Neural progenitor cell (in vitro differentiated cells): ENCODE results near the gene ADORA2A. TPM values are rescaled to one million over a fixed set of nuclear protein-coding genes. Genes with fewer than 3 reads are reported as not detected.
A peak's percentile ranks its signal among the peaks of the same experiment; 100 is the strongest.

ENCODE experiments used
- DNase-seq: peaks from one replicate; pipeline ENCODE4 v3.0.0-alpha.2; 2016; ENCODE audit warnings: low spot score
- H2AFZ ChIP-seq: fragments of 200-600 bp; sonication (generic); replicated peaks from 2 replicates; pipeline ENCODE4 v1.6.1; 2016; ENCODE audit warnings: antibody characterized with exemption
- H3F3A ChIP-seq: fragments of 200-600 bp; sonication (generic); 2 replicates; pipeline ENCODE4 v1.6.1; 2016; ENCODE audit warnings: antibody characterized with exemption, low read depth
- H3K27ac ChIP-seq: fragments of 200-600 bp; sonication (generic); 2 replicates; pipeline ENCODE4 v1.5.1; 2016; ENCODE audit warnings: mild to moderate bottlenecking
- H3K27me3 ChIP-seq: fragments of 200-600 bp; sonication (generic); 2 replicates; pipeline ENCODE4 v1.6.1; 2016; ENCODE audit warnings: mild to moderate bottlenecking, moderate library complexity
- H3K36me3 ChIP-seq: fragments of 200-600 bp; sonication (generic); 2 replicates; pipeline ENCODE4 v1.5.1; 2016
- H3K4me1 ChIP-seq: fragments of 200-600 bp; sonication (generic); 2 replicates; pipeline ENCODE4 v1.6.1; 2016; ENCODE audit warnings: mixed run types
- H3K4me2 ChIP-seq: fragments of 200-600 bp; sonication (generic); 2 replicates; pipeline ENCODE4 v1.6.1; 2016
- H3K4me3 ChIP-seq: fragments of 200-600 bp; sonication (generic); 2 replicates; pipeline ENCODE4 v1.5.1; 2016
- H3K79me2 ChIP-seq: fragments of 200-600 bp; sonication (generic); 2 replicates; pipeline ENCODE4 v1.6.1; 2016; ENCODE audit warnings: low read depth
- H3K9ac ChIP-seq: fragments of 200-600 bp; sonication (generic); 2 replicates; pipeline ENCODE4 v1.6.1; 2016
- H3K9me3 ChIP-seq: fragments of 200-600 bp; sonication (generic); 2 replicates; pipeline ENCODE4 v1.5.1; 2016; ENCODE audit warnings: low read depth
- H4K20me1 ChIP-seq: fragments of 200-600 bp; sonication (generic); 2 replicates; pipeline ENCODE4 v1.6.1; 2016; ENCODE audit warnings: low read depth
- H3K27ac Mint-ChIP-seq: 3 replicates; pipeline ENCODE4 v1.8.0; 2021; ENCODE audit warnings: mixed read lengths
- H3K27me3 Mint-ChIP-seq: 2 replicates; pipeline ENCODE4 v1.8.0; 2022; ENCODE audit warnings: low read depth, mild to moderate bottlenecking, inconsistent platforms, moderate library complexity, mixed read lengths; ENCODE audit not compliant: insufficient read depth
- H3K36me3 Mint-ChIP-seq: 3 replicates; pipeline ENCODE4 v1.8.0; 2021; ENCODE audit warnings: mixed read lengths
- H3K4me1 Mint-ChIP-seq: 3 replicates; pipeline ENCODE4 v1.8.0; 2021; ENCODE audit warnings: mixed read lengths
- H3K4me3 Mint-ChIP-seq: 3 replicates; pipeline ENCODE4 v1.8.0; 2021; ENCODE audit warnings: mild to moderate bottlenecking, moderate library complexity, mixed read lengths
- H3K9me3 Mint-ChIP-seq: 3 replicates; pipeline ENCODE4 v1.8.0; 2020; ENCODE audit warnings: mixed read lengths
- EZH2 ChIP-seq: fragments of 200-600 bp; sonication (generic); IDR thresholded peaks from 2 replicates; pipeline ENCODE4 v1.6.1; 2017; ENCODE audit warnings: antibody characterized with exemption, mild to moderate bottlenecking, moderate library complexity
- EZH2phosphoT487 ChIP-seq: fragments of 200-600 bp; sonication (generic); IDR thresholded peaks from 2 replicates; pipeline ENCODE4 v1.6.1; 2017; ENCODE audit warnings: antibody characterized with exemption
- total RNA-seq: library from RNA; depleted of rRNA; stranded (reverse); fragments of >200 nt; gene quantifications from 2 replicates; pipeline ENCODE4 v1.2.3, GENCODE V29; 2015; ENCODE audit warnings: low replicate concordance
- TF ChIP-seq, protein P1 (sequence below): fragments of 200-600 bp; sonication (generic); IDR thresholded peaks from 2 replicates; pipeline ENCODE4 v1.5.1; 2017; ENCODE audit warnings: antibody characterized with exemption, mild to moderate bottlenecking

Gene ADORA2A
- total RNA-seq, 1 donor from 2014 or later, result 0.51 TPM

DNA sequence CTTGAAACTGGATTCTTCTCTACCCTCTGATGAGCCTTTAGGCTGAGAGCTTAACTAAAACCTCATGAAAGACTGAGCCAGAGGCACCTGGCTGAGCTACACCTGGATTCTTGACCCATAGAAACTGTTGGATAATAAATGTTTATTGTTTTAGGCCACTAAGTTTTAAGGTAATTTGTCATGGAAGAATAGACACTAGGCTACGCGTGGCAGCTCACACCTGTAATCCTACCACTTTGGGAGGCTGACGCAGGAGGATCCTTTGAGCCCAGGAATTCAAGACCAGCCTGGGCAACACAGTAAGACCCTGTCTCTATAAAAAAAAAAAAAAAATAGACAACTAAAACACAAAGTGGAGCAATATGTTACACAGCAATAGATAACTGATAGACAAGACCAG lies 38.6 kb downstream of the ADORA2A start:
- no peaks in the 10 kb centered on the region for H3K36me3 Mint-ChIP-seq
- Histone ChIP-seq H3K4me1 (peaks cover 13% of the 10 kb centered on the region), H3K36me3 (no peaks in the 10 kb centered on the region), H4K20me1 (no peaks in the 10 kb centered on the region), H3K79me2 (no peaks in the 10 kb centered on the region), H3K9me3 (no peaks in the 10 kb centered on the region), H3F3A (peaks cover 7% of the 10 kb centered on the region), H2AFZ (no peak overlapping the region), H3K4me2 (no peak overlapping the region), H3K9ac (no peak overlapping the region), H3K27ac (no peak overlapping the region), H3K4me3 (no peak overlapping the region), H3K27me3 (no peaks in the 10 kb centered on the region)
- no peak overlapping the region for H3K27ac Mint-ChIP-seq
- TF ChIP-seq EZH2, result no peak
- H3K27me3 Mint-ChIP-seq, result peaks cover 10% of the 10 kb centered on the region
- peaks cover 17% of the 10 kb centered on the region for H3K4me1 Mint-ChIP-seq
- no peaks in the 10 kb centered on the region for H3K9me3 Mint-ChIP-seq
- H3K4me3 Mint-ChIP-seq, result no peak overlapping the region
- DNase-seq, result no peak

DNA sequence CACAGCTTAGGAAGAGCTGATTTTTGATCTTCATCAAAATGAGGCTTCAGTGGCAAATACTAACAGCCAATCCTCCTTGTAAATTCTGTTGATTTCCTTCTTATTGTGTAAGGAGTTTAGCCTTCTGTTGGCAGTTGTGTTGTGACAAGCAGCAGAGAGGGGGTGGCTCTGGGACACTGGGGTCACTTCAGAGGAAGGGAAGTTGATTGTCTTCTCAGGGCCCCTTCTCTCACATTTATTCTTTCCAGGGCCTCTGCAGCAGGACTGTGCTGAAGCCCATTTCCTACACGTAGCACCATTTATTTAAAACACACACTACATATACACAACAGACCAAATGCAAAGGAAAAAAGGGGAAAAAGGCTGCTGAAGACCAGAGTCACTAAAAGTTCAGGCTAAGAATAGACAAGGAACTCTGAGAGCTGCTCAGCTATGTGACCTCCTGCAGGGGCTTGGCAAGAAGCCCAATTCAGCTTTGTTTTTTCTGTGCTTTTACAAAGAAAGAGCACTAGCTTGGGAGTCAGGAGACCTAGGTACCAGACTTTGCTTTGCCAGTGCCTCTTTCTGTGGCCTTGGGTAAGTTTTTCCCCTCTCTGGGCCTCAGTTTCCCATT lies 39.4 kb downstream of the ADORA2A start:
- Mint-ChIP-seq H3K36me3 (no peaks in the 10 kb centered on the region), H3K4me3 (no peak overlapping the region), H3K27me3 (peaks cover 10% of the 10 kb centered on the region), H3K9me3 (no peaks in the 10 kb centered on the region), H3K4me1 (peaks cover 17% of the 10 kb centered on the region), H3K27ac (peak overlapping the region; percentile 14)
- Histone ChIP-seq H3K79me2 (no peaks in the 10 kb centered on the region), H3K4me2 (peak overlapping the region; percentile 19), H3F3A (peaks cover 7% of the 10 kb centered on the region), H3K27me3 (no peaks in the 10 kb centered on the region), H3K27ac (no peak overlapping the region), H3K4me3 (no peak overlapping the region), H3K9me3 (no peaks in the 10 kb centered on the region), H3K36me3 (no peaks in the 10 kb centered on the region), H4K20me1 (no peaks in the 10 kb centered on the region), H3K9ac (no peak overlapping the region), H3K4me1 (peaks cover 13% of the 10 kb centered on the region), H2AFZ (peak overlapping the region; percentile 20)
- TF ChIP-seq, protein P1, sequence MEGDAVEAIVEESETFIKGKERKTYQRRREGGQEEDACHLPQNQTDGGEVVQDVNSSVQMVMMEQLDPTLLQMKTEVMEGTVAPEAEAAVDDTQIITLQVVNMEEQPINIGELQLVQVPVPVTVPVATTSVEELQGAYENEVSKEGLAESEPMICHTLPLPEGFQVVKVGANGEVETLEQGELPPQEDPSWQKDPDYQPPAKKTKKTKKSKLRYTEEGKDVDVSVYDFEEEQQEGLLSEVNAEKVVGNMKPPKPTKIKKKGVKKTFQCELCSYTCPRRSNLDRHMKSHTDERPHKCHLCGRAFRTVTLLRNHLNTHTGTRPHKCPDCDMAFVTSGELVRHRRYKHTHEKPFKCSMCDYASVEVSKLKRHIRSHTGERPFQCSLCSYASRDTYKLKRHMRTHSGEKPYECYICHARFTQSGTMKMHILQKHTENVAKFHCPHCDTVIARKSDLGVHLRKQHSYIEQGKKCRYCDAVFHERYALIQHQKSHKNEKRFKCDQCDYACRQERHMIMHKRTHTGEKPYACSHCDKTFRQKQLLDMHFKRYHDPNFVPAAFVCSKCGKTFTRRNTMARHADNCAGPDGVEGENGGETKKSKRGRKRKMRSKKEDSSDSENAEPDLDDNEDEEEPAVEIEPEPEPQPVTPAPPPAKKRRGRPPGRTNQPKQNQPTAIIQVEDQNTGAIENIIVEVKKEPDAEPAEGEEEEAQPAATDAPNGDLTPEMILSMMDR, result no peak
- TF ChIP-seq EZH2phosphoT487, result no peak
- TF ChIP-seq EZH2, result no peak
- DNase-seq, result peak; percentile 54

DNA sequence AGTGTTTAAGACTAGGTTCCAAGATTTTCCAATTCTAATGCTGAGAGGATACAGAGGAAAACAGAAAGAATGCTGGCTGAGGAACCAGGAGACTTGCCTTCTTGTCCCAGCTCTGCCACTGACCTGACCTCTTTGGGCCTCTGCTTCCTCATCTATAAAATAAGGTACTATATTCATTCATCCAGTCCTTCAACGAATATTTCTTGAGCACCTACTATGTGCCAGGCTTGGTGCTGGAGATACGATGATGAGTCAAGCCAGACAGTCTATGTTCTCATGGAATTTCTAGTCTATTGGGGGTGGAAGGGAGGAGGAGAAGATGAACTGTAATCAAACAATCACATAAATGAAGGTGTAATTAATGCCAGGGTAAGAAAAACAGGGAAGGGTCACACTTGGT lies 39.9 kb downstream of the ADORA2A start:
- H3K9ac ChIP-seq, result no peak overlapping the region
- peak overlapping the region; percentile 19 for H3K4me2 ChIP-seq
- Mint-ChIP-seq H3K27ac (no peak overlapping the region), H3K4me3 (no peak overlapping the region), H3K4me1 (peaks cover 17% of the 10 kb centered on the region), H3K9me3 (no peaks in the 10 kb centered on the region), H3K27me3 (peaks cover 10% of the 10 kb centered on the region), H3K36me3 (no peaks in the 10 kb centered on the region)
- DNase-seq, result no peak
- no peaks in the 10 kb centered on the region for H4K20me1 ChIP-seq
- no peak overlapping the region for H3K27ac ChIP-seq
- no peak overlapping the region for H2AFZ ChIP-seq
- no peaks in the 10 kb centered on the region for H3K79me2 ChIP-seq
- TF ChIP-seq, protein P1, result no peak
- TF ChIP-seq EZH2phosphoT487 (no peak), EZH2 (no peak)
- H3K9me3 ChIP-seq, result no peaks in the 10 kb centered on the region
- H3K4me1 ChIP-seq, result peaks cover 13% of the 10 kb centered on the region
- no peaks in the 10 kb centered on the region for H3K36me3 ChIP-seq
- H3F3A ChIP-seq, result peaks cover 7% of the 10 kb centered on the region
- H3K27me3 ChIP-seq, result no peaks in the 10 kb centered on the region
- H3K4me3 ChIP-seq, result no peak overlapping the region

DNA sequence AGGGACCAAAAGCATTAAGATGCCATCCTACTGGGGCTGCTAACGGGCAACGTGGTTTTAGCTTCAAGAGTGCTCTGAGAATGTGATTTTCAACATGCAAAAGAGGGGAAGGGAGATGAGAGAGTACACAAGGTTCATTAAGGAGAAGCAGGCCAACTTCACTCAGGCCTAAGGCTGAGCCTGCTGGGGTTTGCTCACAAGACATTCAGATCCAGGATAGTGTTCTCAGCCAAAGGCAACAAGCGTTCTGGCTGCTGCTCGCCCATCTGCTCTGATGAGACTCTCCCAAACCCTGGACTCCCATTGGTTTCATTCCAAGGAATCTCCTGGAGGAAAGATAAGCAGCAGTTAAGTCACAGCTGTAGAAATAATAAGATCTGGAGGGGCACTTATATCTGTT lies 44.2 kb downstream of the ADORA2A start:
- Histone ChIP-seq H3K36me3 (no peaks in the 10 kb centered on the region), H4K20me1 (no peaks in the 10 kb centered on the region), H2AFZ (no peak overlapping the region), H3K9me3 (no peaks in the 10 kb centered on the region), H3K79me2 (no peaks in the 10 kb centered on the region), H3K27ac (no peak overlapping the region), H3K9ac (no peak overlapping the region), H3K27me3 (no peaks in the 10 kb centered on the region), H3K4me2 (no peak overlapping the region), H3K4me3 (no peak overlapping the region), H3K4me1 (peaks cover 9% of the 10 kb centered on the region), H3F3A (peaks cover 7% of the 10 kb centered on the region)
- H3K4me3 Mint-ChIP-seq, result no peak overlapping the region
- DNase-seq, result no peak
- peaks cover 8% of the 10 kb centered on the region for H3K4me1 Mint-ChIP-seq
- H3K27me3 Mint-ChIP-seq, result peaks cover 7% of the 10 kb centered on the region
- no peaks in the 10 kb centered on the region for H3K9me3 Mint-ChIP-seq
- no peak for TF ChIP-seq EZH2phosphoT487
- no peak for TF ChIP-seq EZH2
- TF ChIP-seq, protein P1, result no peak
- H3K36me3 Mint-ChIP-seq, result no peaks in the 10 kb centered on the region
- H3K27ac Mint-ChIP-seq, result peak overlapping the region; percentile 80
